Ovary (tissue), 9 donors: ENCODE measurements around the gene CNOT6. TPM values are rescaled to one million over a fixed set of nuclear protein-coding genes. Genes with fewer than 3 reads are reported as not detected.

Experiments
- DNase-seq, 5 donors: peaks; one replicate each; pipeline ENCODE4 v3.0.0-alpha.2; 2019 to 2020
- H3K27ac ChIP-seq, 2 donors: fragments of 200-600 bp; one replicate each; pipeline versions ENCODE4 v1.5.1 to v1.8.0; 2019 to 2022
- H3K27me3 ChIP-seq: fragments of 200-600 bp; one replicate; pipeline ENCODE4 v1.8.0; 2022
- H3K36me3 ChIP-seq: fragments of 200-600 bp; sonication (generic); one replicate; pipeline ENCODE4 v1.5.1; 2019
- H3K4me1 ChIP-seq: one replicate; pipeline ENCODE4 v1.8.1; 2013; ENCODE audit warnings: mild to moderate bottlenecking, moderate library complexity; ENCODE audit not compliant: insufficient read depth
- H3K4me3 ChIP-seq: fragments of 200-600 bp; sonication (generic); one replicate; pipeline ENCODE4 v1.5.1; 2017
- H3K9me3 ChIP-seq, 2 donors: fragments of 200-600 bp in 1 of 2; sonication (generic) in 1 of 2; one replicate each; pipeline versions ENCODE4 v1.5.1 to v1.8.1; 2013 to 2019; ENCODE audit warnings: mild to moderate bottlenecking in 1 of 2, moderate library complexity in 1 of 2
- EP300 ChIP-seq: sonication (generic); formaldehyde crosslinking; IDR thresholded peaks from one replicate; pipeline ENCODE4 v1.6.1; 2017; ENCODE audit warnings: antibody characterized with exemption
- POLR2A ChIP-seq: fragments of 450-650 bp; IDR thresholded peaks from one replicate; pipeline ENCODE4 v1.6.1; 2017; ENCODE audit warnings: antibody characterized with exemption, mild to moderate bottlenecking, moderate library complexity
- WGBS, 3 donors: extraction: QIAGEN DNeasy Blood & Tissue Kit in 1 of 3; methylation state at CpG; one replicate each; pipeline versions ENCODE4 v1.1.5 to v1.1.7; 2013 to 2017; 5-methylcytosine and 5-hydroxymethylcytosine counted together
- intact Hi-C, 4 donors: fragments of 100-400 bp; cut with DNase I; formaldehyde crosslinking; loops; one replicate each; pipeline versions ENCODE4 v1.11.0 to v1.15.1; 2022 to 2023
- polyA plus RNA-seq, 2 donors: library from polyadenylated mRNA; stranded (reverse); fragments of 200-250 nt in 1 of 2; fragments of 350-450 nt in 1 of 2; fragmentation: Illumina TruSeq in 1 of 2; extraction: RNeasy Lipid Tissue Mini Kit (QIAGEN cat#74804) in 1 of 2; gene quantifications; one replicate each; pipeline ENCODE4 v1.2.3, GENCODE V29; 2013 to 2014
- total RNA-seq, 7 donors: library from RNA; depleted of rRNA in 2 of 7; stranded (reverse); fragments of >200 nt in 2 of 7; fragmentation: NEBNext Ultra II Directional in 3 of 7; extraction: Animal tissue kit (Norgen Biotek cat#: 25700) in 3 of 7; gene quantifications; one replicate each; pipeline versions ENCODE4 v1.1.0 to v1.2.4, GENCODE V29; 2016 to 2023
- TF ChIP-seq, protein P1 (sequence below), 3 donors: fragments of 450-650 bp in 2 of 3; fragments of 200-600 bp in 1 of 3; IDR thresholded peaks; one replicate each; pipeline versions ENCODE4 v1.5.1 to v1.8.0; 2016 to 2022; ENCODE audit warnings: antibody characterized with exemption in 3 of 3, mild to moderate bottlenecking in 1 of 3
- donor health status: DM: no; HTN: no; CAD: no; lungs with moderate emphysema.
- donor health status: DM: no; HTN: no; CAD: no.
- donor health status: Bipolar disorder and iron deficiency.
- donor health status: DM: yes; HTN: yes; CAD: no.
- donor health status: DM: no; HTN: no; CAD: no.
- donor health status: DM: yes; HTN: yes; CAD: no.

Gene CNOT6
- total and polyA plus RNA-seq, 9 donors, result 10.3 to 24.9 (median 16.4) TPM

DNA sequence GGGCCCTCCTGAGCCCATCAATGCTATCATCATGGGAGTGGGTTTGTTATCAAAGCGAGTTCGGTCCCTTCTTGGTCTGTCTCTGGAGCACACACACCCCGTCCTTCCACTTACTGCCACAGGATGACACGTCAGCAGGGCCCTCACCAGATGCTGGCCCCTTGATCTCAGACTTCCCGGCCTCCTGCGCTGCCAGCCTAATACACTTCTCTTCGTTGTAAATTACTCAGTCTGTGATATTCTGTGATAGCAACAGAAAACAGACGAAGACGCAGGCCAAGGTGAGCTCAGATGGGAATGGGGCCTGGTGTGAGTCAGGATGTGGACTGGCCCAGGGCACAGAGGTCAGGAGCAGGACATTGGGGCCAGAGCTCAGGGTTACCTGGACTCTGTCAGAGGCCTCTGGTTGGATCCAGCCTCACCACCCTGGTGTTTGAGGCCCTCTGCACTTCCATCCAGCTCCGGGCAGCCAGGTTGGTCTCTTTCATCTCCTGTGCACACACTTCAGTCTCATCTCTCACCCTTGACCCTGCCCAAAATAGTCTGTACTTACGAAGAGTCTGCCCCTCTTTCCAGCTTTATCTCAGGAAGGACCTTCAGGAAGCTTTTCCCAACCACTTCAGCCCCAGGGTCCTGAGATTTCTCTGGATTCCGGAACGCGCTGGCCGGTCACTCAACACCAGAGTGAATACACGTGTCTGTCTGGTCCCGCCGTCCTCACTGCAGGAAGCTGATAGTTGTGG lies 26.0 kb upstream of the CNOT6 start:
- H3K4me3 ChIP-seq, result no peak overlapping the region
- TF ChIP-seq, protein P1, sequence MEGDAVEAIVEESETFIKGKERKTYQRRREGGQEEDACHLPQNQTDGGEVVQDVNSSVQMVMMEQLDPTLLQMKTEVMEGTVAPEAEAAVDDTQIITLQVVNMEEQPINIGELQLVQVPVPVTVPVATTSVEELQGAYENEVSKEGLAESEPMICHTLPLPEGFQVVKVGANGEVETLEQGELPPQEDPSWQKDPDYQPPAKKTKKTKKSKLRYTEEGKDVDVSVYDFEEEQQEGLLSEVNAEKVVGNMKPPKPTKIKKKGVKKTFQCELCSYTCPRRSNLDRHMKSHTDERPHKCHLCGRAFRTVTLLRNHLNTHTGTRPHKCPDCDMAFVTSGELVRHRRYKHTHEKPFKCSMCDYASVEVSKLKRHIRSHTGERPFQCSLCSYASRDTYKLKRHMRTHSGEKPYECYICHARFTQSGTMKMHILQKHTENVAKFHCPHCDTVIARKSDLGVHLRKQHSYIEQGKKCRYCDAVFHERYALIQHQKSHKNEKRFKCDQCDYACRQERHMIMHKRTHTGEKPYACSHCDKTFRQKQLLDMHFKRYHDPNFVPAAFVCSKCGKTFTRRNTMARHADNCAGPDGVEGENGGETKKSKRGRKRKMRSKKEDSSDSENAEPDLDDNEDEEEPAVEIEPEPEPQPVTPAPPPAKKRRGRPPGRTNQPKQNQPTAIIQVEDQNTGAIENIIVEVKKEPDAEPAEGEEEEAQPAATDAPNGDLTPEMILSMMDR (IDR thresholded peaks at IDR 0.05), result no peak
- no peak for TF ChIP-seq POLR2A
- no peak for TF ChIP-seq EP300
- H3K27me3 ChIP-seq, result no peaks in the 10 kb centered on the region
- no peak for DNase-seq
- no peak overlapping the region for H3K27ac ChIP-seq
- intact Hi-C loops, result loop anchor here in 1 of 4 donors (10.0 kb wide), 1 partner anchor 173 kb away; the partner anchor contains the start of gene MAPK9
- H3K4me1 ChIP-seq, result no peaks in the 10 kb centered on the region
- 76 to 84% (median 83%) methylated on average over 18 of the region's 18 CpGs for WGBS, 3 donors
- H3K36me3 ChIP-seq, result no peaks in the 10 kb centered on the region
- no peaks in the 10 kb centered on the region for H3K9me3 ChIP-seq

DNA sequence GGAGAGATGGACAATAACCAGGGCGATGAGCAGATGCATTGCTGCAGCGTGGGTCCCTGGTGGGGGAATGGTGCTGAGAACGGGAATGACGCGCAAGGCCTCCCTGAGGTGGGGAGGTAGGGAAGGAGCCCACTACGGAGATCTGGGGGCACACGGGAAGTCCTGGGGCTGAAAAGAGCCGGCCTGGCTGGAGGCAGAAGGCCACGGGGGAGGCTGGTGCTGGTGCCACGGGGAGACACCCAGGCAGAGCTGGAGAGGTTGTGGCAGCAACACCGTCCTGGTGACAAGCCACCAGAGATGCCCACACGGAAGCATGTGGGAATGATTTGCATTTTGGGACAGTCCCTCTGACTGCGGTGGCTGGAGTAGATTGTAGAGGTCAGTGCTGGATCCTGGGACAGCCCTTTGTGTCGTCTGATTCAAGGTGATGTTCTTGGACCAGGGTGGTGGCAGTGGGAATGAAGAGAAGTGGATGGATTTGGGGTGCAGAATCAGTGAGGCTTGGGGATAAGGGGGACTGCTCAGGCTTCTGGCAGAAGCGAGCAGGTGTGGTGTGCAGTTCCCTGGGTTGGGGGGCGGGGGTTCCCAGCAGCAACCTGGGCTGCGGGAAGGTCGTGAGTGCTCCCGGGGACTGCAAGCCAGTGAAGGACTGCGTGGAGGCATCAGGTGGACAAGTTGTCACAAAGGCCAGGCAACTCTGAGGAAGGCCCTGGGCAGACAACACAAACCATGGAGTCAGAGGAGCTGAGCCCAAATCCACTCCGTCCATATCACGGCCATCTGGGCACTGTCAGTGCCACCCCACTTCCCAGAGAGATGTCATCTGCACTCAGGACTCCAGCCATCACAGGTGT lies 25.2 kb upstream of the CNOT6 start:
- H3K9me3 ChIP-seq, result no peaks in the 10 kb centered on the region
- intact Hi-C loops, result loop anchor here in 1 of 4 donors (10.0 kb wide), 1 partner anchor 174 kb away; the partner anchor contains the start of gene MAPK9
- H3K4me3 ChIP-seq, result no peak overlapping the region
- no peaks in the 10 kb centered on the region for H3K36me3 ChIP-seq
- TF ChIP-seq EP300 (no peak), POLR2A (no peak)
- TF ChIP-seq, protein P1 (IDR thresholded peaks at IDR 0.05), result no peak
- no peaks in the 10 kb centered on the region for H3K27me3 ChIP-seq
- 71 to 81% (median 79%) methylated on average over 22 of the region's 22 CpGs for WGBS, 3 donors
- no peak overlapping the region for H3K27ac ChIP-seq
- no peaks in the 10 kb centered on the region for H3K4me1 ChIP-seq
- no peak for DNase-seq

DNA sequence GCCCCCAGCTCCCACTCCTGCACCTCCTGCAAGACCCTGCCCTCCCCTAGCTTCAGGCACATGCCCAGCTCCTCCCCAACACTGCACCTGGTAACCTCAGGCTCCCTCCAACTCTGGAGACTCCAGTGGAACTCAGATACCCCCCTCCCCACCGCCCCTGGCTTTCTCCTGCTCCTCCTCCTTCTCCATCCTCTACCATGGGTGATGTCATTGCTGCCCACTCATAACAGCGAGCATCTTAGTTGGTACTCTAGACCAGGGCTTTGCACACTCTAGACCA lies 24.7 kb upstream of the CNOT6 start:
- 45 to 60% (median 53%) methylated on average over 2 of the region's 2 CpGs for WGBS, 3 donors
- Histone ChIP-seq H3K9me3 (no peaks in the 10 kb centered on the region), H3K4me1 (no peaks in the 10 kb centered on the region), H3K36me3 (no peaks in the 10 kb centered on the region), H3K27me3 (no peaks in the 10 kb centered on the region), H3K27ac (no peak overlapping the region), H3K4me3 (no peak overlapping the region)
- TF ChIP-seq POLR2A, result no peak
- TF ChIP-seq, protein P1 (IDR thresholded peaks at IDR 0.05), result no peak
- no peak for TF ChIP-seq EP300
- no peak for DNase-seq
- intact Hi-C loops, result loop anchor here in 1 of 4 donors (10.0 kb wide), 1 partner anchor 175 kb away; the partner anchor contains the start of gene MAPK9

DNA sequence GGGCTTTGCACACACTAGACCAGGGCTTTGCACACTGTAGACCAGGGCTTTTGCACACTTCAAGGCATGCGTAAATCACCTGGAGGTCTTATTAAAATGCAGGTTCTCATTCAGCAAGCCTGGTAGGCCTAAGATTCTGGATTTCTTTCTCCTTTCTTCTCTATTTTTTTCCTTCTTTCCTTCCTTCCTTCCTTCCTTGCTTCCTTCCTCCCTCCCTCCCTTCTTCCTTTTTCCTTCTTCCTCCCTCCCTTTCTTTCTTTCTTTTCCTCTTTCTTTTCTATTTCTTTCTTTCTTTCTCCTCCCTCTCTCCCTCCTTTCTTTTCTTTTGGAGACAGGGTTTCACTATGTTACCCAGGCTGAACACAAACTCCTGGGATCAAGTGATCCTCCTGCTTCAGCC lies 24.3 kb upstream of the CNOT6 start:
- no peak overlapping the region for H3K27ac ChIP-seq
- DNase-seq, result no peak
- 88 to 100% (median 97%) methylated on average over 1 of the region's 1 CpG for WGBS, 3 donors
- TF ChIP-seq EP300, result no peak
- TF ChIP-seq, protein P1 (IDR thresholded peaks at IDR 0.05), result no peak
- no peak for TF ChIP-seq POLR2A
- intact Hi-C loops, result loop anchor here (2.0 to 10.0 kb wide), 4 partner anchors 175 to 178 kb away; partner anchors contain the start of gene MAPK9 (in 3 of the 4)
- H3K27me3 ChIP-seq, result no peaks in the 10 kb centered on the region
- H3K4me1 ChIP-seq, result no peaks in the 10 kb centered on the region
- H3K9me3 ChIP-seq, result no peaks in the 10 kb centered on the region
- H3K36me3 ChIP-seq, result no peaks in the 10 kb centered on the region
- no peak overlapping the region for H3K4me3 ChIP-seq
